ENCODE data around the gene DLL3. TPM values are rescaled to one million over a fixed set of nuclear protein-coding genes. Genes with fewer than 3 reads are reported as not detected.
A peak's percentile ranks its signal among the peaks of the same experiment; 100 is the strongest.

DLL3 gene
- total RNA-seq, 1 experiment from 2014 or later, result 16.4 TPM

DNA sequence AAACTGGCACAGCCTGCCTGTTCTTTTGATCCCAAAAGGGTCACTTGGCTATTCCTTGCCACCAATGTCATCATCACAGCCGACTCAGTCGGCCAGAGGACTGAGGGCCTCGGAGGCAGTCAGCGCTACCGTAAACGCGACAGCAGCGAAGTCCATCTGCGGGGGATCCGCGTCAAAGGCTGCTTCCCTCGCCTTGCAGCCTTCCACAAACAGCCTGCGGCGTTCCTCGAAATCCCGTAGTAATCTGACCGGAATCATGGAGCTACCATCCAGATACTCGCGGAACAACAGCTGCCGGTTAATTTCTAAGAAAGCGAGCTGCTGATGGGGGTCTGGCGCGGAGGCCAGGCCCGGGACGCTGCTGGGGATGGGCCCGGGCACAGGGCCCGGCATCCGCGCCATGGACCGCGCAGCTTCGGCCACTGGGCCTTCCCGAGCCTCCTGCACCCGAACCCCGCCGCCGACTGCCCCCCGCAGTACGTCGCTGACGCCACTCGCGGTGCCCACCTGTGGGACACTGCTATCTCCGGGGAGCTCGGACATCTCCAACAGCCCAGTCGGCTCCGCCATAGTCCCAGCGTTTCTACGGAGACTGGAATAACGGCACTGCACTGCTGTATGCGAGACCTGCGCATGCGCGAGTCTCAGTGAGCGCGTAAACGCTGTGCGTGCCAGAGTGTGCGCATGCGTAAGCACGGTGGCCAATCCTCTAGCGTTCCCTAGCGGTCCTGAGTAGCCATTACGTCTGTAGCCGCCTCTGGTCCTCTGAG, 33.7 kb downstream of the DLL3 start, which contains the start of gene EID2B:
EID2B (minus strand) TSS at position 620 of the 770 bp plus-strand sequence; CDS start at position 570, 50 bp downstream.
- ChIA-PET CTCF (interaction anchor here (0.6 to 3.5 kb wide), 23 partner anchors 10 to 1833 kb away, joined by 3 to 66 read pairs (median 4); partner anchors contain the start of genes MED29, PAF1, PLEKHG2 and RPS16), POLR2A (interaction anchor here (0.9 to 1.1 kb wide), 2 partner anchors 17 to 58 kb away, joined by 3 to 6 read pairs; partner anchors contain the start of gene SELENOV)
- ATAC-seq, result peak; percentile 94

More for the DNA sequence above, 33.7 kb downstream of the DLL3 start, which contains the start of gene EID2B:
- peak; percentile 95 for DNase-seq (ENCODE audit: low spot score)
- peaks cover 6% of the 10 kb centered on the region for H3K4me1 Mint-ChIP-seq
- no peak within 1 kb of the TSS for H3K27ac Mint-ChIP-seq
- TF ChIP-seq, protein P1, sequence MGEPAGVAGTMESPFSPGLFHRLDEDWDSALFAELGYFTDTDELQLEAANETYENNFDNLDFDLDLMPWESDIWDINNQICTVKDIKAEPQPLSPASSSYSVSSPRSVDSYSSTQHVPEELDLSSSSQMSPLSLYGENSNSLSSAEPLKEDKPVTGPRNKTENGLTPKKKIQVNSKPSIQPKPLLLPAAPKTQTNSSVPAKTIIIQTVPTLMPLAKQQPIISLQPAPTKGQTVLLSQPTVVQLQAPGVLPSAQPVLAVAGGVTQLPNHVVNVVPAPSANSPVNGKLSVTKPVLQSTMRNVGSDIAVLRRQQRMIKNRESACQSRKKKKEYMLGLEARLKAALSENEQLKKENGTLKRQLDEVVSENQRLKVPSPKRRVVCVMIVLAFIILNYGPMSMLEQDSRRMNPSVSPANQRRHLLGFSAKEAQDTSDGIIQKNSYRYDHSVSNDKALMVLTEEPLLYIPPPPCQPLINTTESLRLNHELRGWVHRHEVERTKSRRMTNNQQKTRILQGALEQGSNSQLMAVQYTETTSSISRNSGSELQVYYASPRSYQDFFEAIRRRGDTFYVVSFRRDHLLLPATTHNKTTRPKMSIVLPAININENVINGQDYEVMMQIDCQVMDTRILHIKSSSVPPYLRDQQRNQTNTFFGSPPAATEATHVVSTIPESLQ (CRISPR knock-in tag; IDR thresholded peaks at IDR 0.05), result no peak
- TF ChIP-seq KAT7 (CRISPR knock-in tag; IDR thresholded peaks at IDR 0.05; ENCODE audit: borderline replicate concordance) (peak; percentile 81; the same call in 1 of the 2 replicates), TCF7 (CRISPR knock-in tag; IDR thresholded peaks at IDR 0.05; ENCODE audit: low read depth) (no peak), ETV6 (CRISPR knock-in tag; IDR thresholded peaks at IDR 0.05) (peak; percentile 67; the same call in 1 of the 2 replicates), ZNF232 (CRISPR knock-in tag; IDR thresholded peaks at IDR 0.05) (peak; percentile 53; the same call in 1 of the 2 replicates), FOXP1 (CRISPR knock-in tag; IDR thresholded peaks at IDR 0.05; ENCODE audit: borderline replicate concordance) (peak; percentile 28; the same call in 1 of the 2 replicates), FOXK1 (CRISPR knock-in tag; IDR thresholded peaks at IDR 0.05) (peak; percentile 65), CBFB (CRISPR knock-in tag; IDR thresholded peaks at IDR 0.05; ENCODE audit: low read depth) (0 out of 2 replicates have a peak, but pooled peaks have one; percentile 66), ATF1 (CRISPR knock-in tag; IDR thresholded peaks at IDR 0.05) (0 out of 2 replicates have a peak, but pooled peaks have one; percentile 75), GABPB1 (CRISPR knock-in tag; IDR thresholded peaks at IDR 0.05) (peak; percentile 43; the same call in 1 of the 2 replicates), RELA (CRISPR knock-in tag; IDR thresholded peaks at IDR 0.05; ENCODE audit: borderline replicate concordance) (peak; percentile 52; the same call in 1 of the 2 replicates)
- TF ChIP-seq, protein P2, sequence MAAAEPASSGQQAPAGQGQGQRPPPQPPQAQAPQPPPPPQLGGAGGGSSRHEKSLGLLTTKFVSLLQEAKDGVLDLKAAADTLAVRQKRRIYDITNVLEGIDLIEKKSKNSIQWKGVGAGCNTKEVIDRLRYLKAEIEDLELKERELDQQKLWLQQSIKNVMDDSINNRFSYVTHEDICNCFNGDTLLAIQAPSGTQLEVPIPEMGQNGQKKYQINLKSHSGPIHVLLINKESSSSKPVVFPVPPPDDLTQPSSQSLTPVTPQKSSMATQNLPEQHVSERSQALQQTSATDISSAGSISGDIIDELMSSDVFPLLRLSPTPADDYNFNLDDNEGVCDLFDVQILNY (CRISPR knock-in tag; IDR thresholded peaks at IDR 0.05), result 0 out of 2 replicates have a peak, but pooled peaks have one; percentile 60
- TF ChIP-seq, protein P3, sequence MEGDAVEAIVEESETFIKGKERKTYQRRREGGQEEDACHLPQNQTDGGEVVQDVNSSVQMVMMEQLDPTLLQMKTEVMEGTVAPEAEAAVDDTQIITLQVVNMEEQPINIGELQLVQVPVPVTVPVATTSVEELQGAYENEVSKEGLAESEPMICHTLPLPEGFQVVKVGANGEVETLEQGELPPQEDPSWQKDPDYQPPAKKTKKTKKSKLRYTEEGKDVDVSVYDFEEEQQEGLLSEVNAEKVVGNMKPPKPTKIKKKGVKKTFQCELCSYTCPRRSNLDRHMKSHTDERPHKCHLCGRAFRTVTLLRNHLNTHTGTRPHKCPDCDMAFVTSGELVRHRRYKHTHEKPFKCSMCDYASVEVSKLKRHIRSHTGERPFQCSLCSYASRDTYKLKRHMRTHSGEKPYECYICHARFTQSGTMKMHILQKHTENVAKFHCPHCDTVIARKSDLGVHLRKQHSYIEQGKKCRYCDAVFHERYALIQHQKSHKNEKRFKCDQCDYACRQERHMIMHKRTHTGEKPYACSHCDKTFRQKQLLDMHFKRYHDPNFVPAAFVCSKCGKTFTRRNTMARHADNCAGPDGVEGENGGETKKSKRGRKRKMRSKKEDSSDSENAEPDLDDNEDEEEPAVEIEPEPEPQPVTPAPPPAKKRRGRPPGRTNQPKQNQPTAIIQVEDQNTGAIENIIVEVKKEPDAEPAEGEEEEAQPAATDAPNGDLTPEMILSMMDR (IDR thresholded peaks at IDR 0.05), result peak; percentile 95
- TF ChIP-seq, protein P4, sequence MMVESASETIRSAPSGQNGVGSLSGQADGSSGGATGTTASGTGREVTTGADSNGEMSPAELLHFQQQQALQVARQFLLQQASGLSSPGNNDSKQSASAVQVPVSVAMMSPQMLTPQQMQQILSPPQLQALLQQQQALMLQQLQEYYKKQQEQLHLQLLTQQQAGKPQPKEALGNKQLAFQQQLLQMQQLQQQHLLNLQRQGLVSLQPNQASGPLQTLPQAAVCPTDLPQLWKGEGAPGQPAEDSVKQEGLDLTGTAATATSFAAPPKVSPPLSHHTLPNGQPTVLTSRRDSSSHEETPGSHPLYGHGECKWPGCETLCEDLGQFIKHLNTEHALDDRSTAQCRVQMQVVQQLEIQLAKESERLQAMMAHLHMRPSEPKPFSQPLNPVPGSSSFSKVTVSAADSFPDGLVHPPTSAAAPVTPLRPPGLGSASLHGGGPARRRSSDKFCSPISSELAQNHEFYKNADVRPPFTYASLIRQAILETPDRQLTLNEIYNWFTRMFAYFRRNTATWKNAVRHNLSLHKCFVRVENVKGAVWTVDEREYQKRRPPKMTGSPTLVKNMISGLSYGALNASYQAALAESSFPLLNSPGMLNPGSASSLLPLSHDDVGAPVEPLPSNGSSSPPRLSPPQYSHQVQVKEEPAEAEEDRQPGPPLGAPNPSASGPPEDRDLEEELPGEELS (CRISPR knock-in tag; IDR thresholded peaks at IDR 0.05), result peak; percentile 72; the same call in 1 of the 2 replicates
- TF ChIP-seq, protein P5, sequence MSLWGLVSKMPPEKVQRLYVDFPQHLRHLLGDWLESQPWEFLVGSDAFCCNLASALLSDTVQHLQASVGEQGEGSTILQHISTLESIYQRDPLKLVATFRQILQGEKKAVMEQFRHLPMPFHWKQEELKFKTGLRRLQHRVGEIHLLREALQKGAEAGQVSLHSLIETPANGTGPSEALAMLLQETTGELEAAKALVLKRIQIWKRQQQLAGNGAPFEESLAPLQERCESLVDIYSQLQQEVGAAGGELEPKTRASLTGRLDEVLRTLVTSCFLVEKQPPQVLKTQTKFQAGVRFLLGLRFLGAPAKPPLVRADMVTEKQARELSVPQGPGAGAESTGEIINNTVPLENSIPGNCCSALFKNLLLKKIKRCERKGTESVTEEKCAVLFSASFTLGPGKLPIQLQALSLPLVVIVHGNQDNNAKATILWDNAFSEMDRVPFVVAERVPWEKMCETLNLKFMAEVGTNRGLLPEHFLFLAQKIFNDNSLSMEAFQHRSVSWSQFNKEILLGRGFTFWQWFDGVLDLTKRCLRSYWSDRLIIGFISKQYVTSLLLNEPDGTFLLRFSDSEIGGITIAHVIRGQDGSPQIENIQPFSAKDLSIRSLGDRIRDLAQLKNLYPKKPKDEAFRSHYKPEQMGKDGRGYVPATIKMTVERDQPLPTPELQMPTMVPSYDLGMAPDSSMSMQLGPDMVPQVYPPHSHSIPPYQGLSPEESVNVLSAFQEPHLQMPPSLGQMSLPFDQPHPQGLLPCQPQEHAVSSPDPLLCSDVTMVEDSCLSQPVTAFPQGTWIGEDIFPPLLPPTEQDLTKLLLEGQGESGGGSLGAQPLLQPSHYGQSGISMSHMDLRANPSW (CRISPR knock-in tag; conservative IDR thresholded peaks at IDR 0.05; ENCODE audit: low read depth), result no peak
- TF ChIP-seq, protein P6, sequence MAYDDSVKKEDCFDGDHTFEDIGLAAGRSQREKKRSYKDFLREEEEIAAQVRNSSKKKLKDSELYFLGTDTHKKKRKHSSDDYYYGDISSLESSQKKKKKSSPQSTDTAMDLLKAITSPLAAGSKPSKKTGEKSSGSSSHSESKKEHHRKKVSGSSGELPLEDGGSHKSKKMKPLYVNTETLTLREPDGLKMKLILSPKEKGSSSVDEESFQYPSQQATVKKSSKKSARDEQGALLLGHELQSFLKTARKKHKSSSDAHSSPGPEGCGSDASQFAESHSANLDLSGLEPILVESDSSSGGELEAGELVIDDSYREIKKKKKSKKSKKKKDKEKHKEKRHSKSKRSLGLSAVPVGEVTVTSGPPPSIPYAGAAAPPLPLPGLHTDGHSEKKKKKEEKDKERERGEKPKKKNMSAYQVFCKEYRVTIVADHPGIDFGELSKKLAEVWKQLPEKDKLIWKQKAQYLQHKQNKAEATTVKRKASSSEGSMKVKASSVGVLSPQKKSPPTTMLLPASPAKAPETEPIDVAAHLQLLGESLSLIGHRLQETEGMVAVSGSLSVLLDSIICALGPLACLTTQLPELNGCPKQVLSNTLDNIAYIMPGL (CRISPR knock-in tag; IDR thresholded peaks at IDR 0.05), result peak; percentile 87; the same call in 1 of the 2 replicates
- H3K4me3 Mint-ChIP-seq, result peak within 1 kb of the TSS; percentile 91
- H3K9me3 Mint-ChIP-seq, result no peaks in the 10 kb centered on the region
- H3K27me3 Mint-ChIP-seq (ENCODE audit: low read depth), result peaks cover 10% of the 10 kb centered on the region
- no peaks in the 10 kb centered on the region for H3K36me3 Mint-ChIP-seq

Measured in WTC11 (cell line).